Mesodermal cell (in vitro differentiated cells): ENCODE data around the gene INPP5D.
"Not testable (repeated sequence)": the region's sequence is repeated elsewhere in the genome, so short reads cannot be mapped to it uniquely, and the experiment has no call there.

ENCODE experiments used
- H3K27ac ChIP-seq: 2 replicates; pipeline ENCODE4 v1.7.0; 2013; ENCODE audit warnings: mild to moderate bottlenecking, low read depth, low read length, moderate library complexity; ENCODE audit not compliant: severe bottlenecking
- H3K36me3 ChIP-seq: 2 replicates; pipeline ENCODE4 v1.7.1; 2013; ENCODE audit warnings: mild to moderate bottlenecking, low read length, moderate library complexity; ENCODE audit not compliant: control insufficient read depth, insufficient read depth
- H3K4me1 ChIP-seq: one replicate; pipeline ENCODE4 v1.7.1; 2013; ENCODE audit warnings: mild to moderate bottlenecking, low read length; ENCODE audit not compliant: insufficient read depth, control insufficient read depth, poor library complexity, severe bottlenecking
- H3K4me3 ChIP-seq: 2 replicates; pipeline ENCODE4 v1.7.0; 2013; ENCODE audit warnings: low read length, control low read depth, mild to moderate bottlenecking; ENCODE audit not compliant: insufficient read depth, poor library complexity, severe bottlenecking; ENCODE audit errors: extremely low read depth
- H3K9me3 ChIP-seq: 2 replicates; pipeline ENCODE4 v1.7.1; 2013; ENCODE audit warnings: mild to moderate bottlenecking, low read length, moderate library complexity; ENCODE audit not compliant: control insufficient read depth
- WGBS, 2 experiments: methylation state at CpG; one replicate each; pipeline ENCODE4 v1.1.5; 2013; ENCODE audit warnings: missing lambda C conversion rate in 2 of 2; ENCODE audit not compliant: insufficient coverage in 2 of 2; 5-methylcytosine and 5-hydroxymethylcytosine counted together

INPP5D gene

GRCh38 chr2:233147829-233148167 lies 87.7 kb downstream of the INPP5D start:
- Histone ChIP-seq H3K27ac (no peak overlapping the region), H3K9me3 (peaks cover 3% of the 10 kb centered on the region), H3K36me3 (no peaks in the 10 kb centered on the region), H3K4me3 (no peak overlapping the region), H3K4me1 (no peaks in the 10 kb centered on the region)
- 100% methylated on average over 1 of the region's 1 CpG for WGBS, 2 experiments

- Histone ChIP-seq H3K36me3 (no peaks in the 10 kb centered on the region), H3K4me3 (no peak overlapping the region), H3K4me1 (no peaks in the 10 kb centered on the region), H3K9me3 (peaks cover 2% of the 10 kb centered on the region), H3K27ac (no peak overlapping the region)
- WGBS, 2 experiments: 90 to 93% methylated on average over 10 of the region's 10 CpGs
Observed at GRCh38 chr2:233148354-233148753, 88.2 kb downstream of the INPP5D start.

GRCh38 chr2:233152541-233152940 lies 92.4 kb downstream of the INPP5D start:
- no peaks in the 10 kb centered on the region for H3K9me3 ChIP-seq
- 91 to 94% methylated on average over 4 to 5 of the region's 5 CpGs for WGBS, 2 experiments
- no peaks in the 10 kb centered on the region for H3K4me1 ChIP-seq
- H3K4me3 ChIP-seq: no peak overlapping the region
- H3K36me3 ChIP-seq: no peaks in the 10 kb centered on the region
- H3K27ac ChIP-seq: no peak overlapping the region

GRCh38 chr2:233153146-233153798 lies 93.1 kb downstream of the INPP5D start:
- Histone ChIP-seq H3K9me3 (no peaks in the 10 kb centered on the region), H3K4me1 (no peaks in the 10 kb centered on the region), H3K27ac (no peak overlapping the region), H3K36me3 (no peaks in the 10 kb centered on the region), H3K4me3 (no peak overlapping the region)
- WGBS, 2 experiments: 94 to 97% methylated on average over 5 to 6 of the region's 9 CpGs

GRCh38 chr2:233156001-233156400 lies 95.9 kb downstream of the INPP5D start:
- Histone ChIP-seq H3K36me3 (no peaks in the 10 kb centered on the region), H3K9me3 (no peaks in the 10 kb centered on the region), H3K27ac (no peak overlapping the region), H3K4me3 (no peak overlapping the region), H3K4me1 (no peaks in the 10 kb centered on the region)
- WGBS, 2 experiments: 89 to 95% methylated on average over 1 to 3 of the region's 4 CpGs

- WGBS, 2 experiments: 97% methylated on average over 4 of the region's 5 CpGs; no CpG with 5 or more reads in 1 of the 2 experiments
- H3K27ac ChIP-seq, H3K4me3 ChIP-seq, H3K9me3 ChIP-seq, H3K36me3 ChIP-seq, H3K4me1 ChIP-seq: not testable (repeated sequence)
Observed at GRCh38 chr2:233156461-233156860, 96.3 kb downstream of the INPP5D start.

GRCh38 chr2:233161730-233162129 lies 101.6 kb downstream of the INPP5D start:
- Histone ChIP-seq H3K36me3 (no peaks in the 10 kb centered on the region), H3K4me1 (peaks cover 5% of the 10 kb centered on the region), H3K9me3 (no peaks in the 10 kb centered on the region), H3K4me3 (no peak overlapping the region), H3K27ac (no peak overlapping the region)
- WGBS, 2 experiments: 94 to 97% methylated on average over 9 of the region's 11 CpGs

GRCh38 chr2:233162770-233163169 lies 102.6 kb downstream of the INPP5D start:
- no peaks in the 10 kb centered on the region for H3K36me3 ChIP-seq
- H3K4me3 ChIP-seq: no peak overlapping the region
- no peaks in the 10 kb centered on the region for H3K9me3 ChIP-seq
- 90 to 91% methylated on average over 8 of the region's 8 CpGs for WGBS, 2 experiments
- peaks cover 5% of the 10 kb centered on the region for H3K4me1 ChIP-seq
- H3K27ac ChIP-seq: no peak overlapping the region

GRCh38 chr2:233163486-233164103 lies 103.5 kb downstream of the INPP5D start:
- no peaks in the 10 kb centered on the region for H3K36me3 ChIP-seq
- H3K4me3 ChIP-seq: no peak overlapping the region
- H3K27ac ChIP-seq: no peak overlapping the region
- 87 to 94% methylated on average over 13 to 16 of the region's 18 CpGs for WGBS, 2 experiments
- H3K4me1 ChIP-seq: peaks cover 5% of the 10 kb centered on the region
- no peaks in the 10 kb centered on the region for H3K9me3 ChIP-seq

- H3K4me3 ChIP-seq: no peak overlapping the region
- H3K36me3 ChIP-seq: no peaks in the 10 kb centered on the region
- no peaks in the 10 kb centered on the region for H3K9me3 ChIP-seq
- peaks cover 5% of the 10 kb centered on the region for H3K4me1 ChIP-seq
- no peak overlapping the region for H3K27ac ChIP-seq
- 92 to 93% methylated on average over 17 of the region's 17 CpGs for WGBS, 2 experiments
Observed at GRCh38 chr2:233164128-233164635, 104.0 kb downstream of the INPP5D start.

- Histone ChIP-seq H3K4me3 (no peak overlapping the region), H3K27ac (no peak overlapping the region), H3K36me3 (no peaks in the 10 kb centered on the region), H3K4me1 (peaks cover 5% of the 10 kb centered on the region), H3K9me3 (no peaks in the 10 kb centered on the region)
- 84 to 100% methylated on average over 3 to 4 of the region's 4 CpGs for WGBS, 2 experiments
Observed at GRCh38 chr2:233164967-233165366, 104.8 kb downstream of the INPP5D start.
